K562 (cell line): ENCODE data around the gene SLC25A10. TPM values are rescaled to one million over a fixed set of nuclear protein-coding genes. Genes with fewer than 3 reads are reported as not detected.
A peak's percentile ranks its signal among the peaks of the same experiment; 100 is the strongest.

ENCODE experiments used
- EGR1 ChIP-seq: fragments of 450-650 bp; conservative IDR thresholded peaks from 2 replicates; pipeline ENCODE4 v1.6.1; 2017; ENCODE audit warnings: mild to moderate bottlenecking
- FOS ChIP-seq: IDR thresholded peaks from 3 replicates; pipeline ENCODE4 v1.6.1; 2011; ENCODE audit not compliant: insufficient read length; ENCODE audit errors: extremely low read depth
- L3MBTL2 ChIP-seq: fragments of 450-650 bp; IDR thresholded peaks from 2 replicates; pipeline ENCODE4 v1.6.1; 2016; ENCODE audit warnings: mild to moderate bottlenecking, moderate library complexity
- NFXL1 ChIP-seq: fragments of 450-650 bp; formaldehyde crosslinking; IDR thresholded peaks from 2 replicates; pipeline ENCODE4 v1.4.0; 2021; ENCODE audit warnings: mild to moderate bottlenecking
- PCBP1 ChIP-seq: fragments of 200-400 bp; formaldehyde crosslinking; IDR thresholded peaks from 2 replicates; pipeline ENCODE4 v1.6.1; 2018; ENCODE audit warnings: mild to moderate bottlenecking, low read depth, low read length; ENCODE audit not compliant: poor library complexity, severe bottlenecking
- PML ChIP-seq: IDR thresholded peaks from 2 replicates; pipeline ENCODE4 v1.6.1; 2012; ENCODE audit warnings: low read length, inconsistent platforms
- PREB ChIP-seq: sonication (generic); formaldehyde crosslinking; IDR thresholded peaks from 2 replicates; pipeline ENCODE4 v1.8.1; 2023; ENCODE audit warnings: mild to moderate bottlenecking, missing genetic modification reagents
- RAD21 ChIP-seq, 2 experiments: fragments of 250-450 bp in 1 of 2; fragments of 450-650 bp in 1 of 2; sonication (Bioruptor Pico) in 1 of 2; formaldehyde crosslinking in 1 of 2; IDR thresholded peaks in 1 of 2; conservative IDR thresholded peaks in 1 of 2; 2 replicates each; pipeline versions ENCODE4 v1.4.0 to v1.8.0; 2020 to 2022; ENCODE audit warnings: mild to moderate bottlenecking in 2 of 2, moderate library complexity in 1 of 2
- RBM25 ChIP-seq: fragments of 200-400 bp; formaldehyde crosslinking; IDR thresholded peaks from 2 replicates; pipeline ENCODE4 v1.6.1; 2018; ENCODE audit warnings: low read length, low read depth, moderate library complexity; ENCODE audit not compliant: severe bottlenecking
- SMAD1 ChIP-seq: fragments of 150-350 bp; IDR thresholded peaks from 2 replicates; pipeline ENCODE4 v1.6.1; 2014; ENCODE audit warnings: low read length, low read depth; ENCODE audit not compliant: partially characterized antibody
- ZBTB2 ChIP-seq: fragments of 450-650 bp; IDR thresholded peaks from 2 replicates; pipeline ENCODE4 v1.6.1; 2016; ENCODE audit warnings: antibody characterized with exemption
- ZBTB7A ChIP-seq: IDR thresholded peaks from 2 replicates; pipeline ENCODE4 v1.6.1; 2011; ENCODE audit warnings: low read depth, mild to moderate bottlenecking, low read length, moderate library complexity, borderline replicate concordance; ENCODE audit not compliant: control insufficient read depth
- ZNF431 ChIP-seq: sonication (generic); formaldehyde crosslinking; IDR thresholded peaks from 2 replicates; pipeline ENCODE4 v1.8.0; 2022; ENCODE audit warnings: mild to moderate bottlenecking, missing genetic modification reagents
- polyA plus RNA-seq, 8 experiments: library from polyadenylated mRNA; depleted of rRNA in 4 of 8; stranded (reverse) in 5 of 8; unstranded in 3 of 8; fragments of >200 nt; fragmentation: Nextera tagmentation in 2 of 8; fragmentation: Illumina TruSeq in 1 of 8; extraction: Ambion mirVana in 2 of 8; extraction: Trizol in 1 of 8; gene quantifications; 2 replicates each; pipeline versions ENCODE4 v1.2.1 to v1.2.3, GENCODE V29; 2011 to 2014; ENCODE audit warnings: inconsistent platforms in 1 of 8, missing spikeins in 1 of 8
- total RNA-seq, 7 experiments: library from RNA; depleted of rRNA in 6 of 7; stranded (reverse); fragments of >200 nt in 6 of 7; fragmentation: Illumina TruSeq in 2 of 7; extraction: Trizol in 2 of 7; gene quantifications; 2 replicates each; pipeline versions ENCODE4 v1.2.1 to v1.2.3, GENCODE V29; 2011 to 2021; ENCODE audit warnings: low replicate concordance in 1 of 7
- TF ChIP-seq, protein P1 (sequence below): sonication (generic); formaldehyde crosslinking; IDR thresholded peaks from 2 replicates; pipeline ENCODE4 v1.8.0; 2022; ENCODE audit warnings: mild to moderate bottlenecking, missing genetic modification reagents
- TF ChIP-seq, protein P2 (sequence below): fragments of 250-450 bp; sonication (Bioruptor Pico); IDR thresholded peaks from 2 replicates; pipeline ENCODE4 v1.4.0; 2020; ENCODE audit warnings: mild to moderate bottlenecking, moderate library complexity, borderline replicate concordance
- TF ChIP-seq, protein P3 (sequence below): fragments of 450-650 bp; IDR thresholded peaks from 2 replicates; pipeline ENCODE4 v1.6.1; 2016
- TF ChIP-seq, protein P4 (sequence below), 2 experiments: fragments of 200-800 bp in 1 of 2; sonication (Bioruptor generic) in 1 of 2; sonication (generic) in 1 of 2; formaldehyde crosslinking in 1 of 2; IDR thresholded peaks in 1 of 2; conservative IDR thresholded peaks in 1 of 2; 2 replicates each; pipeline versions ENCODE4 v1.5.0 to v1.6.1; 2016 to 2020; ENCODE audit warnings: missing compliant biosample characterization in 1 of 2, missing genetic modification characterization in 1 of 2, missing genetic modification reagents in 1 of 2

Gene SLC25A10
- total and polyA plus RNA-seq, 9 of the 15 experiments (the other 6 are each of a cell fraction or from before 2014, with no cell fraction given) = 0.10 to 85.6 (median 34.3) TPM

GRCh38 chr17:81683584-81684441 is 28.3 kb upstream of the SLC25A10 start, which contains the start of the genes ARL16 and HGS (continued):
- TF ChIP-seq PREB (CRISPR knock-in tag) (no peak), EGR1 (no peak), RAD21 (CRISPR knock-in tag; conservative IDR thresholded peaks at IDR 0.05 in 1 of 2, IDR thresholded peaks at IDR 0.05 in 1 of 2) (no peak), ZBTB7A (peak; percentile 69), RBM25 (peak; percentile 100), PCBP1 (peak; percentile 89), SMAD1 (peak; percentile 49), ZBTB2 (peak; percentile 94), PML (0 out of 2 replicates have a peak, but pooled peaks have one; percentile 3), ZNF431 (CRISPR knock-in tag) (peak; percentile 26; the same call in 1 of the 2 replicates), FOS (peak; percentile 98), NFXL1 (CRISPR knock-in tag) (no peak), L3MBTL2 (no peak)
- TF ChIP-seq, protein P1, sequence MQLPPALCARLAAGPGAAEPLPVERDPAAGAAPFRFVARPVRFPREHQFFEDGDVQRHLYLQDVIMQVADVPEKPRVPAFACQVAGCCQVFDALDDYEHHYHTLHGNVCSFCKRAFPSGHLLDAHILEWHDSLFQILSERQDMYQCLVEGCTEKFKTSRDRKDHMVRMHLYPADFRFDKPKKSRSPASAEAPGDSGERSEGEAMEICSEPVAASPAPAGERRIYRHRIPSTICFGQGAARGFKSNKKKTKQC (CRISPR knock-in tag) = peak; percentile 30; the same call in 1 of the 2 replicates
- TF ChIP-seq, protein P2, sequence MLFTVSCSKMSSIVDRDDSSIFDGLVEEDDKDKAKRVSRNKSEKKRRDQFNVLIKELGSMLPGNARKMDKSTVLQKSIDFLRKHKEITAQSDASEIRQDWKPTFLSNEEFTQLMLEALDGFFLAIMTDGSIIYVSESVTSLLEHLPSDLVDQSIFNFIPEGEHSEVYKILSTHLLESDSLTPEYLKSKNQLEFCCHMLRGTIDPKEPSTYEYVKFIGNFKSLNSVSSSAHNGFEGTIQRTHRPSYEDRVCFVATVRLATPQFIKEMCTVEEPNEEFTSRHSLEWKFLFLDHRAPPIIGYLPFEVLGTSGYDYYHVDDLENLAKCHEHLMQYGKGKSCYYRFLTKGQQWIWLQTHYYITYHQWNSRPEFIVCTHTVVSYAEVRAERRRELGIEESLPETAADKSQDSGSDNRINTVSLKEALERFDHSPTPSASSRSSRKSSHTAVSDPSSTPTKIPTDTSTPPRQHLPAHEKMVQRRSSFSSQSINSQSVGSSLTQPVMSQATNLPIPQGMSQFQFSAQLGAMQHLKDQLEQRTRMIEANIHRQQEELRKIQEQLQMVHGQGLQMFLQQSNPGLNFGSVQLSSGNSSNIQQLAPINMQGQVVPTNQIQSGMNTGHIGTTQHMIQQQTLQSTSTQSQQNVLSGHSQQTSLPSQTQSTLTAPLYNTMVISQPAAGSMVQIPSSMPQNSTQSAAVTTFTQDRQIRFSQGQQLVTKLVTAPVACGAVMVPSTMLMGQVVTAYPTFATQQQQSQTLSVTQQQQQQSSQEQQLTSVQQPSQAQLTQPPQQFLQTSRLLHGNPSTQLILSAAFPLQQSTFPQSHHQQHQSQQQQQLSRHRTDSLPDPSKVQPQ = no peak
- TF ChIP-seq, protein P3, sequence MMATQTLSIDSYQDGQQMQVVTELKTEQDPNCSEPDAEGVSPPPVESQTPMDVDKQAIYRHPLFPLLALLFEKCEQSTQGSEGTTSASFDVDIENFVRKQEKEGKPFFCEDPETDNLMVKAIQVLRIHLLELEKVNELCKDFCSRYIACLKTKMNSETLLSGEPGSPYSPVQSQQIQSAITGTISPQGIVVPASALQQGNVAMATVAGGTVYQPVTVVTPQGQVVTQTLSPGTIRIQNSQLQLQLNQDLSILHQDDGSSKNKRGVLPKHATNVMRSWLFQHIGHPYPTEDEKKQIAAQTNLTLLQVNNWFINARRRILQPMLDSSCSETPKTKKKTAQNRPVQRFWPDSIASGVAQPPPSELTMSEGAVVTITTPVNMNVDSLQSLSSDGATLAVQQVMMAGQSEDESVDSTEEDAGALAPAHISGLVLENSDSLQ = peak; percentile 59
- TF ChIP-seq, protein P4, sequence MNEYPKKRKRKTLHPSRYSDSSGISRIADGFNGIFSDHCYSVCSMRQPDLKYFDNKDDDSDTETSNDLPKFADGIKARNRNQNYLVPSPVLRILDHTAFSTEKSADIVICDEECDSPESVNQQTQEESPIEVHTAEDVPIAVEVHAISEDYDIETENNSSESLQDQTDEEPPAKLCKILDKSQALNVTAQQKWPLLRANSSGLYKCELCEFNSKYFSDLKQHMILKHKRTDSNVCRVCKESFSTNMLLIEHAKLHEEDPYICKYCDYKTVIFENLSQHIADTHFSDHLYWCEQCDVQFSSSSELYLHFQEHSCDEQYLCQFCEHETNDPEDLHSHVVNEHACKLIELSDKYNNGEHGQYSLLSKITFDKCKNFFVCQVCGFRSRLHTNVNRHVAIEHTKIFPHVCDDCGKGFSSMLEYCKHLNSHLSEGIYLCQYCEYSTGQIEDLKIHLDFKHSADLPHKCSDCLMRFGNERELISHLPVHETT (CRISPR knock-in tag; conservative IDR thresholded peaks at IDR 0.05 in 1 of 2, IDR thresholded peaks at IDR 0.05 in 1 of 2) = peak in 1 of 2 experiments; percentile 74; a peak in 1 of 4 replicates
